ENCODE data around the gene METTL1. TPM values are rescaled to one million over a fixed set of nuclear protein-coding genes. Genes with fewer than 3 reads are reported as not detected.
"Not testable (repeated sequence)": the region's sequence is repeated elsewhere in the genome, so short reads cannot be mapped to it uniquely, and the experiment has no call there.

The METTL1 gene
- total RNA-seq, 1 experiment from 2014 or later, result 37.8 TPM

DNA sequence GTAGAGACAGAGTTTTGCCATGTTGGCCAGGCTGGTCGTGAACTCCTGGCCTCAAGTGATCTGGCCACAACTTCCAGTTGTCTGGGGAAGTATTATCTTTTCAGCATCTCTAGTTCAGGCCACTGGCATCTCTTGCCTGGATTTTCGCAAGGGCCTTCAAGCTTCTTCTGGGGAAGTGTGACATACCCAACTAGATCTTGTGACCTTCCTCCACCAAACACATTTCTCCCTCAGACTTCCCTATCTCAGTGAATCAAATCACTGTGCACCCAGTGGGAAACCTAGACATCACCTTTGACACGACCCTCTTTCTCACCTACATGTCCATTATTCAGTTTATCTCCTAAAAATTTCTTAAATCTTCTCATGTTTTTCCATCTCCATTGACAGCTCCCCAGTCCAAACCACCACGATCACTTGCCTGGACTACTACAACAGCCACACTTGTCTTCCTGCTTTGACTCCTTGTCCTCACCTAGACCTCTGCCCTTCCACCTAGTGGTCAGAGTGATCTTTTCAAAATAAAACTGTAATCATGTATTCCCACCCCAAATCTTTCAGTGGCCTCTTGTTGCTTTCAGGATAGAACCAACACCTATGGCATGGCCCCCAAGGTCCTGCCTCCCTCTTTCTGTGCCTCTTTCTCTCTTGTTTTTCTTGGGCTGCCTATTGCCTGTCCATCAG lies 3.8 kb upstream of the METTL1 start:
- H3K4me3 ChIP-seq (ENCODE audit: low read depth, low read length), result no peak overlapping the region
- peaks cover 1% of the 10 kb centered on the region; the same call in 1 of the 2 replicates for H3K36me3 ChIP-seq (ENCODE audit: control insufficient read depth, insufficient read depth, low read length)
- H3K4me1 ChIP-seq, result peaks cover 8% of the 10 kb centered on the region
- no TSS peak for BruUV-seq (replicated peaks)
- no peak overlapping the region for H3K27ac Mint-ChIP-seq (ENCODE audit: unreplicated experiment)
- POLR2A ChIA-PET, result no interaction called here
- H3K27me3 Mint-ChIP-seq (ENCODE audit: insufficient read depth, unreplicated experiment), result no peaks in the 10 kb centered on the region
- TF ChIP-seq, protein P1, sequence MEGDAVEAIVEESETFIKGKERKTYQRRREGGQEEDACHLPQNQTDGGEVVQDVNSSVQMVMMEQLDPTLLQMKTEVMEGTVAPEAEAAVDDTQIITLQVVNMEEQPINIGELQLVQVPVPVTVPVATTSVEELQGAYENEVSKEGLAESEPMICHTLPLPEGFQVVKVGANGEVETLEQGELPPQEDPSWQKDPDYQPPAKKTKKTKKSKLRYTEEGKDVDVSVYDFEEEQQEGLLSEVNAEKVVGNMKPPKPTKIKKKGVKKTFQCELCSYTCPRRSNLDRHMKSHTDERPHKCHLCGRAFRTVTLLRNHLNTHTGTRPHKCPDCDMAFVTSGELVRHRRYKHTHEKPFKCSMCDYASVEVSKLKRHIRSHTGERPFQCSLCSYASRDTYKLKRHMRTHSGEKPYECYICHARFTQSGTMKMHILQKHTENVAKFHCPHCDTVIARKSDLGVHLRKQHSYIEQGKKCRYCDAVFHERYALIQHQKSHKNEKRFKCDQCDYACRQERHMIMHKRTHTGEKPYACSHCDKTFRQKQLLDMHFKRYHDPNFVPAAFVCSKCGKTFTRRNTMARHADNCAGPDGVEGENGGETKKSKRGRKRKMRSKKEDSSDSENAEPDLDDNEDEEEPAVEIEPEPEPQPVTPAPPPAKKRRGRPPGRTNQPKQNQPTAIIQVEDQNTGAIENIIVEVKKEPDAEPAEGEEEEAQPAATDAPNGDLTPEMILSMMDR (IDR thresholded peaks at IDR 0.05; ENCODE audit: insufficient read depth in 1 of 2, low read depth in 1 of 2, low read length in 1 of 2, severe bottlenecking in 1 of 2, unreplicated experiment in 1 of 2), result peak; percentile 21 to 38
- peak in 1 of 2 experiments; percentile 12 for DNase-seq
- H3K9me3 Mint-ChIP-seq (ENCODE audit: unreplicated experiment), result no peaks in the 10 kb centered on the region
- H3K36me3 Mint-ChIP-seq (ENCODE audit: insufficient read depth, unreplicated experiment), result peaks cover 19% of the 10 kb centered on the region
- intact Hi-C loops (cut with micrococcal nuclease; ENCODE audit: unreplicated experiment), result no loop called here
- H3K4me3 Mint-ChIP-seq (ENCODE audit: unreplicated experiment), result no peak overlapping the region
- peaks cover under 1% of the 10 kb centered on the region for H3K4me1 Mint-ChIP-seq (ENCODE audit: low read depth, unreplicated experiment)
- no peaks in the 10 kb centered on the region for H3K9me3 ChIP-seq
- H3K27me3 ChIP-seq (replicated peaks; ENCODE audit: control insufficient read depth, insufficient read depth, low read length), result no peaks in the 10 kb centered on the region
- CTCF ChIA-PET, result no interaction called here

DNA sequence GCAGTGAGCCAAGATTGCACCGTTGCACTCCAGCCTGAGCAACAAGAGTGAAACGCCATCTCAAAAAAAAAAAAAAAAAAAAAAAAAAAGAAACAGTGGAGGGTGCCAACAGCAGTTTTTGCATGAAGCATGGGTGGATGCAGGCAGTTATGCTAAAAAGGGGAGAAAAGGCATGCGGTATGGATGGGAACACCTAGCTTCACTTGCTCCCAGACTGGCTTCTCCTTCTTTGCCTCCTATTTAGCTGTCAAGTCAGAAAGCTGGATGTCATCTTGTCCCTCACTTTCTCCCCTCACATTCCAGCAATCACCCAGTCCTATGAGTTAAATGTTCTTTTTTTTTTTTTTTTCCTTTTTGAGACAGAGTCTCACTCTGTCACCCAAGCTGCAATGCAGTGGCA lies 3.1 kb upstream of the METTL1 start:
- POLR2A ChIA-PET, result no interaction called here
- Histone ChIP-seq H3K27me3 (replicated peaks; ENCODE audit: control insufficient read depth, insufficient read depth, low read length) (no peaks in the 10 kb centered on the region), H3K36me3 (ENCODE audit: control insufficient read depth, insufficient read depth, low read length) (peaks cover 3% of the 10 kb centered on the region), H3K9me3 (no peaks in the 10 kb centered on the region), H3K4me3 (ENCODE audit: low read depth, low read length) (no peak overlapping the region), H3K4me1 (peaks cover 9% of the 10 kb centered on the region)
- peaks cover 7% of the 10 kb centered on the region for H3K4me1 Mint-ChIP-seq (ENCODE audit: low read depth, unreplicated experiment)
- DNase-seq, result no peak
- H3K4me3 Mint-ChIP-seq (ENCODE audit: unreplicated experiment), result no peak overlapping the region
- TF ChIP-seq, protein P1 (IDR thresholded peaks at IDR 0.05; ENCODE audit: insufficient read depth in 1 of 2, low read depth in 1 of 2, low read length in 1 of 2, severe bottlenecking in 1 of 2, unreplicated experiment in 1 of 2), result no peak
- BruUV-seq (replicated peaks), result no TSS peak
- intact Hi-C loops (cut with micrococcal nuclease; ENCODE audit: unreplicated experiment), result no loop called here
- no peak overlapping the region for H3K27ac Mint-ChIP-seq (ENCODE audit: unreplicated experiment)
- CTCF ChIA-PET, result interaction anchor here (0.8 kb wide), 1 partner anchor 8 kb away, joined by 3 read pairs; no protein-coding TSS in a partner anchor
- H3K27me3 Mint-ChIP-seq (ENCODE audit: insufficient read depth, unreplicated experiment), result no peaks in the 10 kb centered on the region
- peaks cover 22% of the 10 kb centered on the region for H3K36me3 Mint-ChIP-seq (ENCODE audit: insufficient read depth, unreplicated experiment)
- no peaks in the 10 kb centered on the region for H3K9me3 Mint-ChIP-seq (ENCODE audit: unreplicated experiment)

DNA sequence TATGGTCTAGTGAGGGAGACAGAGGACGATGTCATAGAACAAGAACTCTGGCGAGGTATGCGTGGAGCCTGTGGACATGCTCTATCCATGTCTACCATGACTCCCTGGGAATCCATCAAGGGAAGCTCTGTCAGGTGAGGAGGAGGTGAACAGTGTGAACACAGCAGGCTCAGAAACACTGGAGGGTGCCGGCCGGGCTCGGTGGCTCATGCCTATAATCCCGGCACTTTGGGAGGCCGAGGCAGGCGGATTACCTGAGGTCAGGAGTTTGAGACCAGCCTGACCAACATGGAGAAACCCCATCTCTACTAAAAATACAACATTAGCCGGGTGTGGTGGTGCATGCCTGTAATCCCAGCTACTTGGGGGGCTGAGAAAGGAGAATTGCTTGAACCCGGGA lies 2.7 kb upstream of the METTL1 start:
- H3K4me3 Mint-ChIP-seq (ENCODE audit: unreplicated experiment); H3K27me3 ChIP-seq (replicated peaks; ENCODE audit: control insufficient read depth, insufficient read depth, low read length); H3K9me3 ChIP-seq; POLR2A ChIA-PET; H3K27ac Mint-ChIP-seq (ENCODE audit: unreplicated experiment); DNase-seq; H3K36me3 ChIP-seq (ENCODE audit: control insufficient read depth, insufficient read depth, low read length); H3K4me1 ChIP-seq; H3K4me3 ChIP-seq (ENCODE audit: low read depth, low read length); H3K4me1 Mint-ChIP-seq (ENCODE audit: low read depth, unreplicated experiment); intact Hi-C loops (cut with micrococcal nuclease; ENCODE audit: unreplicated experiment); H3K27me3 Mint-ChIP-seq (ENCODE audit: insufficient read depth, unreplicated experiment); H3K9me3 Mint-ChIP-seq (ENCODE audit: unreplicated experiment); BruUV-seq (replicated peaks): not testable (repeated sequence)
- CTCF ChIA-PET, result interaction anchor here (0.8 kb wide), 1 partner anchor 9 kb away, joined by 3 read pairs; no protein-coding TSS in a partner anchor
- H3K36me3 Mint-ChIP-seq (ENCODE audit: insufficient read depth, unreplicated experiment), result peaks cover 22% of the 10 kb centered on the region

Measured in Caco-2 (cell line).